ENCODE results near the gene PTDSS2.

PTDSS2 gene

DNA sequence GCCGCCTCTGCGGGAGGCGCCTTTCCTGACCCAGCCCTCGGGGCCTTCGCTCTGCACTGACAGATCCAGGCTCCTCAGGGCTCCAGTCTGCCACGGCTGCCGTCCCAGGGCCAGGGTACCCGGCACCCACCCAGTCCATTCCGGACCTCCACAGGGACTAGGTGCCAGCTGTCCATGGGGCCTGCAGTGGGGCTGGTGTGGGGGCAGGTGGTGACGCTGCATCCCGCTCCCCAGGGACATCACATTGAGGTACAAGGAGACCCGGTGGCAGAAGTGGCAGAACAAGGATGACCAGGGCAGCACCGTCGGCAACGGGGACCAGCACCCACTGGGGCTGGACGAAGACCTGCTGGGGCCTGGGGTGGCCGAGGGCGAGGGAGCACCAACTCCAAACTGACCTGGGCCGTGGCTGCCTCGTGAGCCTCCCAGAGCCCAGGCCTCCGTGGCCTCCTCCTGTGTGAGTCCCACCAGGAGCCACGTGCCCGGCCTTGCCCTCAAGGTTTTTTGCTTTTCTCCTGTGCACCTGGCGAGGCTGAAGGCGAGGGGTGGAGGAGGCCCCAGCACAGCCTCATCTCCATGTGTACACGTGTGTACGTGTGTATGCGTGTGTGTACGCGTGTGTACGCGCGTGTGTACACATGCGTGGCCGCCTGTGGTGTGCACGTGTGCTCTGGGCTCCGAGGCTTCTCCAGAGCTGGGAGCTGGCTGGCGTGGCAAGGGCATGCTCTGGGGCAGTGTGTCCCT, 40.3 kb downstream of the PTDSS2 start:
- DNase-seq (ENCODE audit: low read depth in 2 of 2): no peak

DNA sequence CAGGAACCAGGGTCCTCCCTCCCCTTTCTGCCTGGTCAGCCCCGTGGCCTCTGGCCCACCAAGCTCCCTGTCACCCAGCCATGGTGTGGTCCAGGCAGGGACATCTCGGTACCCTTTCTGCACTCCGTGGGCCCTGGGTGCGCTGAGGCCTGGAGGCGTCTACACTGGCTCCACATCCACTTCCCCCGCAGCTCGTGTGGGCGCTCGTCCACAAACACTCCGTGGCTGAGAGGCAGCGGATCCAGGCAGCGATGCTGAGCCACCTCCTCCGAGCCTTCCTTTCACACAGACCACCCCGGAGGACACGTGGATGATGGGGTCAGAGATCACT, 40.8 kb downstream of the PTDSS2 start:
- DNase-seq (ENCODE audit: low read depth in 2 of 2): no peak

DNA sequence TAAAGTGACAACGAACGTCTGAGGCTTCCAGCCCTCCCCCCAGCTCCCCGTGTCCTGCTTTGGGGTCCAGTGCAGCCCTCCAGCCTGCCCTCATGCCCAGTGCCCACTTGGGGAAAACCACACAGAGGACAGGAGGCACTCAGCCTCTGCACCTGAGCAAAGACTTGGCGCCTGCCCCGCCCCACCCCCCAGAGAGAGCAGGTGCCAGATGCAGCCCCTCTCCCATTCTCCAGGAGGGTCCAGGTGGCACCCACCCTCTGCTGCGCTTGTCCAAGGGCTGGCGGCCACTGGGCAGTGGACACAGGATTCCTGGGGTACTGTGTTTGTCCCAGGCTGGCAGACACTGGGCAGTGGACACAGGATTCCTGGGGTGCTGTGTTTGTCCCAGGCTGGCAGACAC, 41.3 kb downstream of the PTDSS2 start:
- no peak for DNase-seq (ENCODE audit: low read depth in 2 of 2)

DNA sequence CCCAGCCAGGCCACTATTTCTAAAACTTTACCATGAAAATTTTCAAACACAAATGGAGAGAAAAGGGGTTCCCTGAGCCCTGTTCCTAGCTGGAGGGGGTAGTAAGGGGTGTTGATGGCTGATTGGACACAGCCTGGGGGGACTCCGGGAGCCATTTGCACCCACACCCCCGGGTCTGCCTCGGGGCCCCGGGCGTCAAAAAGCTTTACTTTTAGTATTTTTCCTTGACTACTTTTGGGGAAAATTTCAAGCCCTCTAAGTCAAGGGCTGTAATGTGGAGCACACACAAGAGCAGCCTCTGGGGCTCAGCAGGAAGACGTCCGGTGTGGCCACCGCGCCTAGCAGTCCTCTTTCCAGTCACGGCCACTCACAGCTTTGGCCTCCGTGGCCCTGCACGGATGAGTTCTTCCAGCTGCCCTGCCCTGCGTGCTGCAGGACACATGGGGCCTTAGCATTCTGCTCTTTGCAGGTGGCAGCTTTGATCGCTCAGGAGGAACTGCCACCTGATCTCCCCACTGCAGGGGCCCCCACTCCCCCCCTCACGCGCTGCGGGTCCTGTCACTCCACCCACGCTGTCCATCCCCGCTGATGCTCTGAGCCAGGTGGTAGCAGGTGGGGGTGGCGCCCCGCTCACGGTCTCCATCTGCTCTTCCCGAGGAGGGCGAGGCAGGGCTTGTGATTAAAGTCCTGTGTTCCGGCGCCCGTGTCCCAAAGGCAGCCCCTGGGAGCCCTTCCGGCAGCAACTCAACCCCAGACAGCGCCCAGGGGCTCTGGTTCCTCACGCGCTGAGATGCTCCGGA, 42.5 kb downstream of the PTDSS2 start:
- DNase-seq (ENCODE audit: low read depth in 2 of 2): no peak

DNA sequence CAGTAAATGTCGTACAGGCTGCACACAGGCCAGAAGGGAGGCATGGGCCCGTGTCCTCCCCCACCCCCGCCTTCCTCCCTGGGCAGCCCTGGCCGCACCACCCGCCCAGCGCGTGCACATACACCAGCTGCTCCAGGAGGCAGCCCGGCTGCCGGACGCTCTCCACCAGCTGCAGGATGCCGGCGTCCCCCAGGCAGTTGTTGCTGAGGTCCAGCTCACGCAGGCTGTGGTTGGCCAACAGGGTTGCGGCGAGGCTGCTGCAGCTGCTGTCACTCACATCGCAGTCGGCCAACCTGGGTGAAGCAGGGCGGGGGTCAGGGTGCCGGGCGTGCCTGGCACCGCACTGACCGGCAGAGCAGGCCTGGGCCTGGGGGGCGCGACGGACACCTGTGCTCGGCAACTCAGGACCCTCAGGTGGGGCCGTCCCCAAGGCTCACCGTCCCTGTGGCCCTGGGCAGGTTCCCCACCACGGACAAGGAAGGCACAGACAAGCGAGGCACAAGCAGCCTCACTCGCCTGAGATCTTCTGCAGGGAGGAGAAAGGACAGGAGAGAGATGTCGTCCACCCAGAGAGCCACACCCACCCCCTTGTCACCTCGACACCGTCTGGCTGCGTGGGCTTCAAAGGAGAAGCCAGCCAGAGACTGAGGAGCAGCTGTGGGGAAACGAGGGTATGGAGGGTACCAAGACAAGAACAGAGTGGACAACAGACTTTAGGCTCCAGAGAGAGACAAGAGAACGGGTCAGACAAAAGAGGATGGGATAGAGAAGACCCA, 44.9 kb downstream of the PTDSS2 start:
- no peak for DNase-seq (ENCODE audit: low read depth in 2 of 2)

DNA sequence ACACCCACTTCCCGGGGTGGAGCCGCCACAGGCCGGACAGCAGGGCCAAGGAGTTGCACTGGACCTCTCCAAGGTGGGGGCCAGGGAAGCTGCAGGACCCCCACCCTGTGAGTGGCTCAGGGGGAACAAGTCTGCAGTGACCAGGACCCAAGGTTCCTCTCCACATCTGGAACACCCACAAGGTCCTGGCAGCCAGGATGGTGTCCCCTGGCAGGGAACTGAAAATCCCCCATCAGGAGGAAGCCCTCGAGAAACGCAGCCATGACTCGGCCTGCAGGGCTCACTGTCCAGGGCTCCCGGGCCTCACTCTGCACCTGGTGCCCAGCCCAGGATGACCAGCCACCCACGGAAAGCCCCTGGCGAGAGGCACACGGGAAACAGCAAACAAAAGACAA, 45.5 kb downstream of the PTDSS2 start:
- DNase-seq (ENCODE audit: low read depth in 2 of 2): no peak

DNA sequence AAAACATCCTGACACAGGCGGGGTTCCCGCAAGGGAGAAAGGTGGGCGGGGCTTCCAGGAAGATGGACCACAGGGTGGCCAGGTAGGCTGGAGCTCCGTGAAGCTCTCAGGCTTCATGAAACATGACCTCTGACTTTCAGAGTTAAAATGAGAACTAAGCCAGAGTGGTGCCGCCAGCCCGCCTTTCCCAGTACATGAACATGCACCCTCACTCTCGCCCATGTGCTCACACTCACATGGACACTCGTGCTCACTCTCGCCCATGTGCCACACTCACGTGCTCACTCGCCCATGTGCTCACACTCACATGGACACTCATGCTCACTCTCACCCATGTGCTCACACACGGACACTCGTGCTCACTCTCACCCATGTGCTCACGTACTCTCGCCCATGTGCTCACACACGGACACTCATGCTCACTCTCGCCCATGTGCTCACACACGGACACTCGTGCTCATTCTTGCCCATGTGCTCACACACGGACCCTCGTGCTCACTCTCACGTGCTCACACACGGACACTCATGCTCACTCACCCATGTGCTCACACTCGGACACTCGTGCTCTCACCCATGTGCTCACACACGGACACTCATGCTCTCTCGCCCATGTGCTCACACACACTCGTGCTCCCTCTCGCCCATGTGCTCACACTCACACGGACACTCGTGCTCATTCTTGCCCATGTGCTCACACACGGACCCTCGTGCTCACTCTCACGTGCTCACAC, 46.9 kb downstream of the PTDSS2 start:
- DNase-seq (ENCODE audit: low read depth in 2 of 2): no peak

DNA sequence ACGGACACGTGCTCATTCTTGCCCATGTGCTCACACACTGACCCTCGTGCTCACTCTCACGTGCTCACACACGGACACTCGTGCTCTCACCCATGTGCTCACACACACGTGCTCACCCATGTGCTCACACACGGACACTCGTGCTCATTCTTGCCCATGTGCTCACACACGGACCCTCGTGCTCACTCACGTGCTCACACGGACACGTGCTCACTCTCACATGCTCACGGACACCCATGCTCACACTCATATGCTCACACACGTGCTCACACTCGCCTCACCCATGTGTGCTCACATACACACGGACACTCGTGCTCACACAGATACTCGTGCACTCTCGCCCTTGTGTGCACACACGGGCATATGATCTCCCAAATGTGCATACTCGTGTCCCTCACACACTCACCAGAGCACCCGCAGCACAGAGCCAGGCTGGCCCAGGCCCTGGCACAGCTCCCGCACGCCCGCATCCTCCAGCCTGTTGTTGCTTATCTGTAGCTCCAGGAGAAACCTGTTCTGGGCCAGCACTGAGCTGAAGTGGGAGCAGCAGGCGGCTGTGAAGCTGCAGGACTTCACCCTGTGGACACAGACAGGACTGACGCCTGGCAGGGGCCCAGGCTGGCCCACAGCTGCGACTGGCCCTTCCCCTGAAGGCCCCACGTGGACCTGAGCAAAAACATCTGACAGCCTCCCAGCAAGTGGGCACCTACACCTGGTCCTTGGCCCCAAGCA, 47.7 kb downstream of the PTDSS2 start:
- no peak for DNase-seq (ENCODE audit: low read depth in 2 of 2)

DNA sequence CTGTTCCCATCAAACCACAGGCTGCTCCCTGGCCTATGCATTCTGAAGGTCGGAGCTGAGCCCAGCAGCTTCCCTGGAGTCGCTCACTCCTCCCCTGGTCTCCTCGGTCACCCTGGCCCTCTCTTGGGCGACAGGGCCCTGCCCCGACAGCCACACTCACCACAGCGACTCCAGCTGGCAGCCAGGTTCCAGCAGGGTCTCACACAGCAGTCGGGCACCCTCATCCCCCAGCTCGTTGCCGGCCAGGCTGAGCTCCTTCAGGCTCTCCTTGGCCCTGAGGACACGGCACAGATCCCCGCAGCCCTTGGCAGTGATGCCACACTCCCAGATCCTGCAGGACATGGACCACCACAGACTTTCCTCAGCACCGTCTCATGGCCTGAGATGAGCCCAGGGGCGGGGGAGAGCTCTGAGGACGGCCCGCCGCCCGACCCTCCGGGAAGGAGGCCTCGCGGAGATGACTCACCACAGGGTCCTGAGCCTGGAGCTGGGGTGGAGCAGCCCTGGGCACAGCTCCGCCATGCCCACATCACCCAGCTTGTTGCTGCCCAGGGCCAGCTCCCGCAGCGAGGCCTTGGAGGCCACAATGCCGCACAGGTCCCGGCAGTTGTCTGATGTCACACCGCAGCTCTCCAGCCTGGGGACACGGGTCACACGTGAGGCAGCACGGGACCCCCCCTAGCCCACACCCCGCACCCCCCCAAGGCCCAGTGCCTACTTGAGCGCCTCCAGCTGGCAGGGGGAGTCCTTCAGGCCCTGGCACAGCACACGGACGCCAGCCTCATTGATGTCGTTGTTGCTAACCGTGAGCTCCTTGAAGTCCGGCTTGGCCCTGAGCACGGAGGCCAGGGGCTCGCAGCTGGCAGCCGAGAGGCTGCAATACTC, 48.5 kb downstream of the PTDSS2 start:
- DNase-seq (ENCODE audit: low read depth in 2 of 2): no peak

DNA sequence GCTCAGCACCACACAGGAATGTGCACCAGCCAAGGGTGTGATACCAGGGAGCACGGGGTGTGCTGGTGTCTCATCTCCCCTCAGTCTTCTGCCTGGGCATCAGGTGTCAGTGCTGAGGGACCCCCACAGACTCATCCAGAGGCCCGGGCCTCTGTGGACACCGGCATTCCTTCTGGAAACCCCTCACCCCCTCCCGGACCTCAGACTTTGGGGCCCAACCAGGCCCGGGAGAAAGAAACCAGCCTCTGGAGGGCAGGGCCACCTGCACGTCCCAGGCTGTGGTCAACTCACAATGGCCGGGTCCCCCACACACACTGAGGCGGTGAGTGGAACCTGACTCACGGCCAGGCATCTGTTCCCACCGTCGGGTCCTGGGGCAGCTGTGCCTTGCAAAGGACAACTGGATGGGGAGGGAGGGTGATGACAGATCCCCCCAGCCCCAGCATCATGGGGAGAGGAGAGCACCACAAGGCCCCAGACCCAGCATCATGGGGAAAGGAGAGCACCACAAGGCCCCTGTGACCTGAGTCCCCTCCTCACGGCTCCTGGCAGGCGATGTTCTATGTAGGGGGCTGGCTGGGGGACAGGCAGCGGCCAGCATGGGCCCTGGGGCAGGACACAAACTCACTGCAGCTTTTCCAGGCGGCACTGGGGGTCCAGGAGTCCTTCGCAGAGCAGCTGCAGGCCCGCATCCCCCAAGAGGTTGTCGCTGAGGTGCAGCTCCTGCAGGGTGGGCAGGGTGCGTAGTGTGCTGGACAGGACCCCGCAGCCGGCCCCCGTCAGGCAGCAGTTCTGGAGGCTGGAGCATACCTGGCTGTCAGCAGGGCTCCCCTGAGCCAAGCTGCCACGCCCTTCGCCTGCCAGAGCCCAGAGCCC, 49.4 kb downstream of the PTDSS2 start:
- DNase-seq (ENCODE audit: low read depth in 2 of 2): no peak

DNA sequence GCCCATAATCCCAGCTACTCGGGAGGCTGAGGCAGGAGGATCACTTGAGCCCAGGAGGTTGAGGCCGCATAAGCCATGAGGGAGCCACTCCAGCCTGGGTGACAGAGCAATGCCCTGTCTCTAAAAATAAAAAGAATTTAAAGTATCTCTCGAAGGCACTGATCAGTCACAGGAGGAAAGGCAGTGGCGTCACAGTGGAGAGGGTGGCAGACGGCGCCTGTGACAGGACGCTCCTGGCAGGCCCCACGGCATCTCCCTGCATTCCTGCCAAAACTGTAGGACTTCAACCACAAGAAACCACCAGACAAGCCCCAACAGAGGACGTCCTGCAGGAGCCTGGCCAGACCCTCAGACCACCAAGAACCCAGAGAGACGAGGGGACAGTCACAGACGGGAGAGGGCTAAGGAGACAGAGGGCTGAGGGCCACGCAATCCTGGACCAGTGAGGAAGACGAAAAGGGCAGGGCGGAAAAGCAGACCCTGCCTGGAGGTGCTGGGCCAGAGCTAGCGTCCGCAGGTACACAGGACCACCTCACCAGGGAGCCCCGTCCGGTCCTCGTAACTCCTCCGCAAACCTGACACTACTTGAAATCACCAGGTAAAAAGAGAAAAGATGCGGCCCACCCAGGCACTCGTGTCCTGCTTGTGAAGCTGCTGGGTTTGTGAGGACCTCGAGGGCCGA, 51.1 kb downstream of the PTDSS2 start:
- no peak for DNase-seq (ENCODE audit: low read depth in 2 of 2)

DNA sequence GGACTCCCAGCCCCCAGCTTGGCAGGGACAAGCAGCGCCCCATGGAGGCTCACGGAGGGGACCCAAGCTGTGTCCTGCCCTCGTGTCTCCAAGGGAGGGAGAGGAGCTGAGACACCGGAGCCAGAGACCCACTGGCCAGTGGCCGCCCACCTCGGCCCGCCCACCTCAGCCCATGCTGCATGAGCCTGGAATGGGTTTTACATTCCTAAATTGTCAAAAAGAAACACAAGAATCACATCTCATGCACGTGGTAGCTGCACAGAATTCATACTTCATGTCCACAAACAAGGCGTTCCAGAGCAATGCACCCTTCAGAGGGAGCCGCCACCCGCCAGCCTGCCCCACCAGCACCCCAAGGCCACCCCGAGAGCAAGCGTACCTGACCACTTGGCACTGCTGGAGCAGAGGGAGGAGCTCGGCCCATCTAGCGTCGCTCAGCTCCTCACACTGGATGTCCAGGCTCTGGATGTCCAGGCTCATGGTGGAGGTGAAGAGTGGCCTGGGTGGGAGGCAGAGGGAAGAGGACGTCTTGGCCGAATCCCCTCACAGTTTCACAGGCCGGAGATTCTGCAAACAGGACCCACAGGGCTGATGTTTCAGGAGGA, 51.7 kb downstream of the PTDSS2 start:
- no peak for DNase-seq (ENCODE audit: low read depth in 2 of 2)

DNA sequence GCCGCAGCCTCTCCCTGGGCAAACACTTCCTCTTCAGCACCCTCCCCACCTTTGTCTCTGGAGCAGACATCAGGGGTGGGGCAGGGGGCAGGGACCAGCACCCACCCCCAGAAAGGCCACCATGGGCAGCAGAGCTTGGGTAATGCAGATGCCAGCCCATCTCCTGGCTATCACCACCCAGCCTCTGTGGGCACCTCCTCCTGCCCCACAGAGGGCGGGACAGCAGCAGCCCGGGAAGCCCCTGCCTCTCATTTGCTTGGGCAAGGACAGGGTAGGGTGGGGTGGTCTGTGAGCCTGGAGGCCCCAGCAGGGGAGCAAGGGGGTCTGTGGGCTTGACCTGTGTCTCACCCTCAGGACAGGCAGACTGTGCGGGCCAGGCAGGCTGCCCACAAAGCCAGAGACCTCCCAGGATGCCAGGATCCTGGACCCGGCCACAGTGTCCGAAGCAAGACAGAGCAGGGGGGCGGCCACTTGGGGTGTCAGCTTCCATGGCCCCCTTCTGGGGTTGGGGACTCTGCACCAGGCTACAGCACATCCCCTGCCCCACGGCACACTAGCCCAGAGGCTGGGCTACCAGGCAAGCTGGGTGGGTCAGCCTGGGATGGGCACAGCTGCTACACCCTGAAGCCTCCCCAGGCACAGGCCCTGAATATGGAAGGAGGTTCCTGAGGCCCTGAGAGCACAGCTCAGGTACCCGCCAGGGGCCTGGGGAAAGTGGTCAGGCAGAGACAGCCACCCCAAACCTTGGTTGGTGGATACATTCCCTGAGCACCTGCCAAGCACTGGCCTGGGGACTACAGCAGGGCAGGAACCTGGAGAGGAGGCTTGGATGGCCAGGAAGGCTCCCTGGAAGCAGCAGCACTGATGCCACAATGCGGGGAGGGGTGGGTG, 52.5 kb downstream of the PTDSS2 start:
- no peak for DNase-seq (ENCODE audit: low read depth in 2 of 2)

DNA sequence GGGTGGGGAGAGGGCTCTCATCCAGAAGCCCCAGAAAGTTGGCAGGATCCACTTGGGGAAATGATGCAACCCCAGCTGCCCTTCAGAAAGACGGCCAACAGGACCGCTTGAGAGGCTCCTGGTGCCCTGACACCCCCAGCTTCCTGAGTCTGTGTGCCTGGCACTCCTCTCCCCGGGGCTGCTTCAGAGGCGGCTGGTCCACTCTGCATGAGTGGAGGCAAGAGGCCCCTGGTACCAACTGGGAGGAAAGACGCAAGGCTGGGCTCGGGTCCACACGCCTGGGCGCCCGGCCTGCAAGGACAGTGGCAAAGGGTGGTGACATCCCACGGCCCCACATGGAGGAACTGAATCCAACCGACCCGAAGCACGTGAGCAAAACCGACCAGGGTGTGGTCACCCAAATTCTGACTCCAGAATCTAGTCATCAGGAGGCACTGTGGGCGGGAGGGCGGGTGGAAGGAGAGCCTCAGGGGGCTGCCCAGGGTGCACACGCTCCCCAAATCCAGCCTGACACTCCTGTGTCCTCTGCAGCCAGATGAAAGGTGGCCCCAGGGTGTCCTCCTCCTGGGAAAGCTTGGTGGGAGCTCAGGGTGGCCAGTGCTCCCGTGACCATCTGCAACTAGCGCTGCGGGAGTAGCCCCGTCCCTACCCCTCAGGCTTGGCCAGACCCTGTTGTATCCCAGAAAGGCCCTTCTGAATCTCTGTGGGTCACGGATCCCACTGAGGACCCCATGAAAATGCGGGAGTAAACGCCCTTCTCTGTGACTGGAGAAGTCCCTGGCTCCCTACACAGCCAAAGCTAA, 53.3 kb downstream of the PTDSS2 start:
- DNase-seq (ENCODE audit: low read depth in 2 of 2): peak in 1 of 2 donors; percentile 14

DNA sequence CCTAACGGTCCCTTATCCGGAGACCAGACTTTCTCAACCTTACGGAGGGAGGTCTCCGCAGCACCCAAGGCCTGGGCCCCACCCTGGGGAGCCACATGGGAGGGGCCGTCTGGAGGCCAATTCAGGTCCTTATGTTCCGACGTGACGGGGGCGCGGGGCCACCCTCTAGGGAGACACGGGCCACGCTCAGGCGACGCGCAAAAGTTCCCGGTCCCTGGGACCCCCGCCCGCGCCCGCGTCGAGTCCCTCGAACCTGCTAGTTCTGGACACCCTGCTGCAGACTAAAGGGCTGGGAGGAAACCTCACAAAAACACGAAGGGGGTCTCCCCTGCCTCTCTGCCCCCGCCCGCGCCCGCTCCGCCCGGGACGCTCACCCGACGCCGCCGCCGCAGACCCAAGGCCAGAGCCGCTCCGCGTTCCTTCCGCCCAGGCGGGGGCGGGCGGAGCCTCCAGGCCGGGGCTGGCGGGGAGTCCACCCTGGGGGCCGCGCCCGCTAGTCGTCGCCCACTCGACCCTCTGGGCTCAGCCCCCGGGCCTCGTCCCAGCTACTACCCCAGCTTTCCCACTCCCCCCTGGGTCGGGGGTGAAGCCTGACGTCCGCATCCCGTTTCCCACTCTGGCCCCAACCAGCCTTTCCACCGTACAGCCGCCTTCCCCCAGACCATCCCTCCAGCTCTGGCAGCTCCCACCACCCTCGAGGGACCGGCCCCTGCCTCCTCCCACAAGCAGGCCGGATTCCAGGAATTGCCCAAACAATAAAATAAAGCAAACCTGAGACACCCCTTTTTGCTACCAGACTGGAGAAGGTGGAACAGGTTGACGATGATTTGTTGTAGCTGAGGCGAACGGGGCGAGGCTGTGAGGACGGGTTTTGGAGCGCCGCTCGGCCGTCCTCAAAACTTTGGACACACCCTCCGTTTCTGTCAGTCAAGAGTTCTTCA, 54.2 kb downstream of the PTDSS2 start:
- peak in 1 of 2 donors; percentile 14 for DNase-seq (ENCODE audit: low read depth in 2 of 2)

Measured in stimulated activated CD8-positive, alpha-beta memory T cell treated with anti-CD3 and anti-CD28 coated beads, Interleukin-15, amount 100 ng/mL, for 48 hours (primary cell).